Measurements from ENCODE around the gene NBPF20.
"Not testable (repeated sequence)": the region's sequence is repeated elsewhere in the genome, so short reads cannot be mapped to it uniquely, and the experiment has no call there.

NBPF20 gene, protein sequence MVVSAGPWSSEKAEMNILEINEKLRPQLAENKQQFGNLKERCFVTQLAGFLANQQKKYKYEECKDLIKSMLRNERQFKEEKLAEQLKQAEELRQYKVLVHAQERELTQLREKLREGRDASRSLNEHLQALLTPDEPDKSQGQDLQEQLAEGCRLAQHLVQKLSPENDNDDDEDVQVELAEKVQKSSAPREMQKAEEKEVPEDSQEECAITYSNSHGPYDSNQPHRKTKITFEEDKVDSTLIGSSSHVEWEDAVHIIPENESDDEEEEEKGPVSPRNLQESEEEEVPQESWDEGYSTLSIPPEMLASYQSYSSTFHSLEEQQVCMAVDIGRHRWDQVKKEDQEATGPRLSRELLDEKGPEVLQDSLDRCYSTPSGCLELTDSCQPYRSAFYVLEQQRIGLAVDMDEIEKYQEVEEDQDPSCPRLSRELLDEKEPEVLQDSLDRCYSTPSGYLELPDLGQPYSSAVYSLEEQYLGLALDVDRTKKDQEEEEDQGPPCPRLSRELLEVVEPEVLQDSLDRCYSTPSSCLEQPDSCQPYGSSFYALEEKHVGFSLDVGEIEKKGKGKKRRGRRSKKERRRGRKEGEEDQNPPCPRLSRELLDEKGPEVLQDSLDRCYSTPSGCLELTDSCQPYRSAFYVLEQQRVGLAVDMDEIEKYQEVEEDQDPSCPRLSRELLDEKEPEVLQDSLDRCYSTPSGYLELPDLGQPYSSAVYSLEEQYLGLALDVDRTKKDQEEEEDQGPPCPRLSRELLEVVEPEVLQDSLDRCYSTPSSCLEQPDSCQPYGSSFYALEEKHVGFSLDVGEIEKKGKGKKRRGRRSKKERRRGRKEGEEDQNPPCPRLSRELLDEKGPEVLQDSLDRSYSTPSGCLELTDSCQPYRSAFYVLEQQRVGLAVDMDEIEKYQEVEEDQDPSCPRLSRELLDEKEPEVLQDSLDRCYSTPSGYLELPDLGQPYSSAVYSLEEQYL (N-terminal part only)

DNA sequence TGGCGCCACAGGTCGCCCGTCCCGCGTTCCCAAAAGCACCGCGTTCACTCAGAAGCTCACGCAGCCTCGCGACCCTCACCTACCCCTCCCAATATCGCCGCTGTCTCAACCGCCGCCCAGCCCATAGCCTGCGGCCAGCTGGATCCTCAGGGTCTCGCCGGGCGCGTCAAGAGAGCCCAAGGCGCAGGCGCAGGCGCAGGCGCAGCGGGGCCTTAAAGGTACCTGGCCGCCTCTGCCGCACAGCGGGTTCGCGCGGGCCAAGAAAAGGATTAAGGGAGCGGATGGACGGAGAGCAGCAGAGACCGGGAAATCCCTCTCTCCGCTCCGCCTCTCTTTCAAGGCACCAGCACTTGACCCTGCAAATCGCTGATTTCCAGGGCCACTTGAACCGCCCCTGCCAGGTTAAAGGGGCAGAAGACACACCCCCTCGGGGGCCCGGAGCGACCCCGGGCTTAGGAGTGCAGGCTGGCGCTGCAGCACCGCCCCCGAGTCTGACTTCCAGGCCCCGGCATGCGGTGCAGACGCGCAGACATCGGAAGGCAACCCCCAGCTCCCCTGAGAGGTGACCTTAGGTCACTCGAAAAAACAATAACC, at the start of gene NBPF20:
Gene NBPF20, minus strand, starts transcription at position 168 of the 594 bp plus-strand sequence. CDS start 20,331 bp downstream, outside the sequence.
- peak; percentile 20 for DNase-seq

DNA sequence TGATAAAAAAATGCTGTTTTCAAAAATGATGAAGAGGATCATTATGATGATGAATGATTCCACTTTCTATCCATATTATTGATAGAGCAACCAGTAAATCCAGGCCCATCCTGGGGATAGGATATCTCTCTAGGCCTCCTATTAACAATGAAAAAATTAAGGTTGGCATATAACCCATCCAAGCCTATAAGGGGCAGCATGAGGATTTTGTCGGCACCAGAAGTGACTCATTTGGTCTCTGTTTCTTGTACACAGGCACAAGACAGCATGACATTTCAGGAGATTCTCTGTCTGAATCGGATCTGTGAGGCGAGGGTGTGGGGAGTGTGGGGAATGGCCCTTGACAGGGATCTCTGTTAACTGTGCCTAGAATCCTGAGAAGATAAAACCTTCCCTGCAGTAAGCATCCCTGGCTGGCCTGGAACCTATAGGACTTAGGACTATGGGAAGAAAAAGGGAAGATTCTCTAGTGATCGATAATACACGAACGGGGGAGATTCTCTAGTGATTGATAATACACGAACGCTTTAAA, 49.5 kb upstream of the NBPF20 start:
- DNase-seq, result not testable (repeated sequence)

DNA sequence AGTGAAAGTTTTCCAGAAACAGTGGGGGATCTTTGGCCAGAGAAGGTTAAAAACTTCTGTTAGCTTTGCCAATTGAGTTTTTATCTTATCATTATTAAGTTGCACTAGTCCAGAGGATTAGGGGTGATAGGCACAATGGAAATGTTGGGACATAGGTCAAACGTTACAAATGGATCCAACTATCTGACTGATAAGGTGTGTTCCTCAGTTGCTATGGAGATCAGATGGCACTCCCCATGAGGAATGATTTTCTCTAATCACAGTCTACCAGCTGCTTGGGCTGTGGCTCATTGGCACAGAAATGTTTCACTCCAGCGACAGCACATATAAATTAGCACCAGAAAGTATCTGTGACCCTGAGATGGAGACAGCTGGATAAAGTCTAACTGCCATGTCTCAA, 47.3 kb upstream of the NBPF20 start:
- DNase-seq, result not testable (repeated sequence)

DNA sequence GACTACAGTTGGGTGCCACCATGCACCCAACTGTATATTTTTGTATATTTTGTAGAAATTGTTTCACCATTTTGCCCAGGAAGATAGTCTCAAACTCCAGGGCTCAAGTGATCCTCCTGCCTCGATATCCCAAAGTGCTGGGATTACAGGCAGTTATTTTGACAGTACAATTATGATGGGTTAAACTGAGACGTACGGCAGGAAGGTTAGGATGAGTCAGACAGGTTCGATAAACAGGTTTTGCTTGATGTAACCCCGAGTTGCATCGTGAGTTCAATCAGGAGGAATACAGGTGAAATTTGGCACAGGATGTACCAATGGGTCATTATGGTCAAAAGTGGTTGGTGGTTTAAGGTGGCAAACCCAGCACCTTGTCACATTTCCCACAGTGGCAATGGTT, 46.0 kb upstream of the NBPF20 start:
- not testable (repeated sequence) for DNase-seq

DNA sequence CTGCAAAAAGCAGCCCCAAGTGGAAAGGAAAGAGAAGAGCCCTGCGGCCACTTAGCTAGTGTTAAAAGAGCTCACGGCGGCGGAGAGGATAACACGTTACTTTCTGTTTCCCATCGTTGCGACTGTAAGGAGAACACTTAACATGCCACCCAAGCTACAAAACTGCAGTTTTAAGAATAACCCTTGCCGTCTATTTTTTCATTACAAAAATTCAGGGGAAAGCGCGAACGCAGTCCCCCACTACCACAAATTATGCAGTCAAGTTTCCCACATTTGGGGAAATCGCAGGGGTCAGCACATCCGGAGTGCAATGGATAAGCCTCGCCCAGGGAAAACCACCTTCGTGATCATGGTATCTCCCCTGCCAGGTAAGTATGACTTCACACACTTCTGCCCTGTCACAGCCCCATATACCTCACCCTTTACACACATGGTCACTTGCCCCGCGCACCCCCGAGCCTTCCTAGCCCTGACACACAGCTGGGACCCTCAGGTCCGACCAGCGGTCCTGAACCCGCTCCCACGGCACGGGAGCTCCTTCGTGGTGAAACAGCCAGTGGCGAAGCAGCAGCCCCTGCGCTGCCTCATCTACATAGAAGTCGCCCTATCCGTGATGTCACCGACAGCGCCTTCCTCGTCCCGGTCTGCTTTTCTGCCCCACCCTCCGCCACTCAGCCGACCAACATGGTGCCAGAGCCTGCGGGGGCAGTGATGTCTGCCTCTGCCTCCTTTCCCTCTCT, 40.2 kb upstream of the NBPF20 start:
- DNase-seq, result not testable (repeated sequence)

DNA sequence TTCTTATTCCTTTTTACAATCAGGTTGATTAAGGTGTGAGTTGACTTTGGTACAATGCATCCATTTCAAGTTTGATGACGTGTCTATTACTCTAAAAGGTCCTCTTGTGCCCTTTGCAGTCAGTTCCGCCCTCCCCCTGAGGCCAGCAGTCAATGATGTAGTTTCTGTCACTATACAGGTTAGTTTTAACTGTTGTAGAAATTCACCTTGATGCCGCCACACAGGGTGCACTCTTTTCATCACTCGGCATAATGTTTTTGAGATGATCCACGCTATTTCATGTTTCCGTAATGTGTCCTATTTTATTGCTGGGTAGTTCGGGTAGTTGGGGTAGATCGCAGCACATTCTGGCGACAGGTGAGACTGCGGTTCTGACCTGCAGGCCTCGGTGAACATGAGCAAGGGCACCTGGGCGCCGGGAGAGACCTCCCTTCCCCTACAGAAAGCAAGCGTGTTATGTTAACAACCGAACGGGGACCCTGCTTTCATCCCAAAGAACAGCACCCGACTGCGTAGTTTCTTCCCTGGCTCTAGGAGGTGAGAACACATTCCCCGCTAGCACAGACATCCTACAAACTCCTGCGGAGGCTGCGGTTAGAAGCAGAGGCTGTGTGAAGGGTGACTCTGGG, 39.4 kb upstream of the NBPF20 start:
- not testable (repeated sequence) for DNase-seq

DNA sequence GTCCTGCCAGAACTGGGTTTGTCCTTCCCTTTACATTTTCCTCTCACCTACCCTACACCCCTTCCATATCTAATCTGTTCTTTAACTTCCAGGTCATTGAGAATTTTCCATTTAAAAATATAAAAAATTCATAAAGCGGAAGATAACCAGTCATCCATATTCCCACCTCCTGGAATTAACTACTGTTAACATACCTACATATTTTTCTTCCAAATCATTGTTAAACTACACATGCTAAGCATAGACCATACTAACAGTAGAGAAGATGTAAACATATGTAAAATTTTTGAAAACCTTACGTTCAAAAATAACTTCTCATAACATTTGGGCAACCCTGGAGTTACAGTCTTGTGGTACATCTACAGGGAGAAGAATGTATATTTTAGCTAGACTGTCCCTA, 38.6 kb upstream of the NBPF20 start:
- DNase-seq, result not testable (repeated sequence)

DNA sequence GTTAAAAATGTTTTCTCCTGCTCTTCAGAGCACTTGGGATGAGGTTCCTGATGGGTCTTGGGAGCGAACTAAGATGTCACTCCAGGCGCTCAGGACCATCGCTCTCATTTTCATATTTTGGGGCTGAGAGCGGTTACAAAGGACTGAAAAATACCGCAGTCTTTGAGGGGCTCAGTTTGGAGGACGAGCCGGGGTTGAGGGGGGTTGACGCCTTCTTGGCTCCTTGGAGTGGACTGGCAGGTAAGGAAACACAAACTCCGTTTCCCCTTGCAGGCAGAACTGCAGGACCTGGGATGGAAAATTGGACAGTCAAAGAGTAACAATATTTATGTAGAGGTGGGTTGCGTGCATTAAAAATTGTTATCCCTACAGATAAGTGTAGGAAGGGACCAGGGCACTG, 35.3 kb upstream of the NBPF20 start:
- not testable (repeated sequence) for DNase-seq

DNA sequence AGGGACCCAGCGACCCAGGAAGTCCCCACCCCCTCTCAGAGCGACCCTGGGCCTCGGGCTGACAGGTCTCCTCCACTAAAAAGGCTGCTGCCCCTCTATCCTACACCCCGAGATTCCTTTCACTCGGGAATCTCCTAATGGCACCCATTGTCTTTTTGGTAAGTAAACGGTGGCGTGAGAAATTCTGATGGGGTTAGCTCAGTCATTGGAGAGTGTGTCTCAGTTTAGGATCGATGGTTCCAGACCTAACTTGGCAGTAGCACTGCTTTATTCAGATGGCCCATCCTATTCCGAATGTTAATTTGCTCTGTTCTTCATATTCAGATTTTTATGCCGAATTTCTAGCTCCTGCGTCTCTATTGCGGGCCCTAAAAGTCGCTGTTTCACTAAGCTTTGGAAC, 34.6 kb upstream of the NBPF20 start:
- not testable (repeated sequence) for DNase-seq

DNA sequence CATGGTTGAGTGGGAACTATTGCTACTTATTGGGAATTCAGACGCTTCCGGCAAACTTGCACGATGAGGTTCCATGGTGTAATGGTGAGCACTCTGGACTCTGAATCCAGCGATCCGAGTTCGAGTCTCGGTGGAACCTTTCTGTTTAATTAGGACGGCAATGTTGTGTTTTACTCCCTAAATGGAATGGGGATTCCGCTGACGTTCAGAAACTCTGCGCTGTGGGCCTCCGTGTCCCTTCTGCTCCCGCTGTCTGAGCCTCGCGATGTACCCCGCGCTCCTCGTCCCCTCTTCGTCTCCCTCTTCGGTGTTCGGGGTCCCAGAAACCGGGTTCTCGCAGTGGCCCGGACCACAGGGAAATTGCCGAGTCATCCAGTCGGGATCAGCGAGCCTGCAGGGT, 34.2 kb upstream of the NBPF20 start:
- DNase-seq, result not testable (repeated sequence)

DNA sequence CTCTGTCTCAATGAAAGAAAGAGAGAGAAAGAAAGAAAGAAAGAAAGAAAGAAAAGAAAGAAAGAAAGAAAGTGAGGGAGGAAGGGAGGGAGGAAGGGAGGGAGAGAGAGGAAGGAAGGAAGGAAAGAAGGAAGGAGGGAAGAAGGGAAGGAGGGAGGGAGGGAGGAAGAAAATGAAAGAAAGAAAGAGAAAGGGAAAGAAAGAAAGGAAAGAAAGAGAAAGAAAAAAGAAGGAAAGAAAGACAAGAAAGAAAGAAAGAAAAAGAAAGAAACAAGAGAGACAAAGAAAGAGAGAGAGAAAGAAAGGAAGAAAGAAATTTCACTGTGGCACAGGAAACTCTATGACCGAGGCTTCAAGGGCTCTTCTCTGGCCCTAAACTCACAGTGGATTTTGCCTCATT, 33.7 kb upstream of the NBPF20 start:
- DNase-seq, result not testable (repeated sequence)

DNA sequence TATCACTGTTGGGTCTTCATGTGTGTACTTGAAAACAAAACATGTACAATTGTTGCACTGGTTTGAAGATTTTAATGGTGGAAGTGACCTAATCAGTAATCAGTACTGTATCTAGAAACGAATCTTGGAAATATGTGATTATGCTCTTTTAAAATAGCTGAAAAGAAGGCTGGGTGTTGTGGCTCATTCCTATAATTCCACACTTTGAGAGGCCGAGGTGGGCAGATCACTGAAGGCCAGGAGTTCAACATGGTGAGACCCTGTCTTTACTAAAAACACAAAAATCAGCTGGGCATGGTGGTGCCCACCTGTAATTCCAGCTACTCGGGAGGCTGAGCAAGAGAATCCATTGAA, 29.4 kb upstream of the NBPF20 start:
- not testable (repeated sequence) for DNase-seq

DNA sequence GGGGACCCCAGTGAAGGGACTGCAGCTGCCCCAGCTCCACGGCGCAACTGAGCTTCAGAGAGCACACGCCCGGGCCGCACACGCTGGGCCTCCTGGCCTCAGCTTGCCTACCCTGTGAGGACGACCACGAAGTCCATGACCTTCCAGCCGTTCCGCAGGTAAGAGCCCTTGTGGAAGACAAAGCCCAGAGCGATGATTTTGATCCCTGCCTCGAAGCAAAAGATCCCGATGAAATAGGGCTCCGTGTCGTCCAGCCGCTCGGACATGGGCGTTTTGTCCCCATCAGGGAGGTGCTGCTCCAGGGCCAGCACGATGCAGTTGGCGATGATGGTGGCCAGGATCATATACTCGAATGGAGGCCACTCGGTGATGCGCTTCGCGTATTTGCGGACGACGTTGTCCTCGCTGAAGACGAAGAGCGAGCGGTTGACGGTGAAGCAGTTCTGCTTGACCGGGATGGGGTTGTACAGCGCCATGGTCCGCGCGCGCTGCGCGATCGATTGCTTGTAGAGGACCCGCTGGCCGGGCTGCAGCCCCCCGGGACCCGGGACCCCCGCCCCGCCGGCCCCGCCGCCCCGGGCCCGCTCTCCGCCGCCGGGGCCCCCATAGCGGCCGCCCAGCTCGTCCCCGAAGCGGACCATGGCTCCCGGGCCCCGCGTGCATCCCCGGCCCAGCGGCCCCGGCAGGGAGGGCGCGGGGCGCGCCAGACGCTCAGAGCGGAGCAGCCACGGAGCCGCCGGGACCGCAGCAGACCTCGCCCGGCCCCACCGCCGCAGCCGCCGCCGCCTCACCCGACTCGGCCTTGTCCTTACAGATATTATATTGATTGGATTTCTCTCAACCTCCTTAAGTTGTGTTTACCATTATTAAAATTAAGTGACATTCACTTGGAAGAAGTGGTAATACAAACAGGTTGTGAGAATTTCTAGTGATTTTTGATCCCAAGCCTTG, 28.7 kb upstream of the NBPF20 start:
- DNase-seq, result not testable (repeated sequence)

DNA sequence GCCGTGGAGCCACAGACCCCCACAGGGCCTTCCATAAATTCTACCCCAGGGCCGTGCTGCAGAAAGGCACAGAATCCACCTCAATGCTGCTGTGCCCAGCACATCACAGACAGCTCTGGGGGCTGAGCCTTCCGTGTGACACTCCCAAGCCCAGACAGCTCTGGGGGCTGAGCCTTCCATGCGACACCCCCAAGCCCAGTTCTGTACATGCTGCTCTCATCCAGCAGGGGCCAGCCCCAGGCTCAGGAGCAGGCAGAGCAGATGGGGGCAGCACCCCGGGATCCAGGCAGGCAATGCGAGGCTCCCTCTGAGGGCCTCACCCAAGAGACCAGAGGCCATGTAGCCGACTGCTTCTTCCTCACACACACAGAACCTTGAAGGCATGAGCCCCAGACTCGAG, 27.1 kb upstream of the NBPF20 start:
- DNase-seq, result not testable (repeated sequence)

DNA sequence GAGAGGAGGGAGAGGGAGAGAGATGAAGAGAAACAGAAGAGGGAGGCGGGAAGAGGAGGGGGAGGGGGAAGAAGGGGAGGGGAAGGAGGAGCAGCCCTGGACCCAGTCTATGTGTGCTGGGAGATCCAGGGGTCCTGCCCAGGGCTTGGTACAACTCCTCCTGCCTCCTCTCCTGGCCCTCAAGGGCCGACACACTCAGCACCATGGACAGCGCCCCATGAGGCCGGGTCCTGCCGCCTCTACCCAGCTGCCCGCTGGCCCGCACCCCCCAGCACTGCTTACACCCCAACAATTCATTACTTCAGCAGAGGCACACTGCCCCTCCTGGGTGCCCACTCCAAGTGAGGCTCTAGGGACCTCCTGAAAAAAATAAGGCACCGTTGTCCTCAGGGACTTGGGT, 26.5 kb upstream of the NBPF20 start:
- not testable (repeated sequence) for DNase-seq

DNA sequence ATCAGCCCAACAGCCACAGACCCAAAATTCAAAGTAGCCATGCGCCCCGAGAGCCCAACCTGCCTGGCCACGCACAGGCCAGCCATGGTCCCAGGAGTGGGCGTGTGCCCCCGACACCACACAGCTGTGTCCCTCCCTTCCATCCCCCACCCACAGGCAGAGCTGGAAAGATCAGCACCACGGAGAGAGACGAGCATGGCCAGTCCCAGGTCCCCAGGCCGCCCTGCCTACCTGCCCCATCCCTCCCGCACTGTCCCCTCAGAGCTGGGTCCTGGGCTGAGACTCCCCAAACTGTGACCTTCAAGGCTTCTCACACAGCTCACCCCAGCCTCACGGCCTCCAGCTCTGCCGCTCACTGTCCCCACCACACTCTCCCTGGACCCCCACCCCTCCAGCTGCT, 19.8 kb upstream of the NBPF20 start:
- not testable (repeated sequence) for DNase-seq

DNA sequence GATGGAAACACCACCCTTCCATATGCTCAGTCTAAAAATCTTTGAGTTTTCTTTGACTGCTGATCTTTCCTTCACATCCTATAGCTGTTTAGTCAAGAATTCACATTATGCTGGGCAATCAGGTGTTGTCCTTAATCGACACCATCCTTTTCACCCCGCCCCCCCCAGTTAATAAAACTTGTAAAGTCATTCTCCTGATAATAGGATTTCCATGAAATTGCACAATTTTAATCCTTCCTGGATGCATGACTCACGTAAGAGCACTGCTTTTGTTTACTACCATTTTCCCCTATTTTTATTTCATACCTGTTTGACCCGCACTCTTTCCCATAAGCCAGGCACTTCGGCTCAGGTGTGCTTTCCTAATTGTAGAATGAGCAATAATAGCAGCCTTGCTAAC, 16.9 kb upstream of the NBPF20 start:
- DNase-seq, result not testable (repeated sequence)

DNA sequence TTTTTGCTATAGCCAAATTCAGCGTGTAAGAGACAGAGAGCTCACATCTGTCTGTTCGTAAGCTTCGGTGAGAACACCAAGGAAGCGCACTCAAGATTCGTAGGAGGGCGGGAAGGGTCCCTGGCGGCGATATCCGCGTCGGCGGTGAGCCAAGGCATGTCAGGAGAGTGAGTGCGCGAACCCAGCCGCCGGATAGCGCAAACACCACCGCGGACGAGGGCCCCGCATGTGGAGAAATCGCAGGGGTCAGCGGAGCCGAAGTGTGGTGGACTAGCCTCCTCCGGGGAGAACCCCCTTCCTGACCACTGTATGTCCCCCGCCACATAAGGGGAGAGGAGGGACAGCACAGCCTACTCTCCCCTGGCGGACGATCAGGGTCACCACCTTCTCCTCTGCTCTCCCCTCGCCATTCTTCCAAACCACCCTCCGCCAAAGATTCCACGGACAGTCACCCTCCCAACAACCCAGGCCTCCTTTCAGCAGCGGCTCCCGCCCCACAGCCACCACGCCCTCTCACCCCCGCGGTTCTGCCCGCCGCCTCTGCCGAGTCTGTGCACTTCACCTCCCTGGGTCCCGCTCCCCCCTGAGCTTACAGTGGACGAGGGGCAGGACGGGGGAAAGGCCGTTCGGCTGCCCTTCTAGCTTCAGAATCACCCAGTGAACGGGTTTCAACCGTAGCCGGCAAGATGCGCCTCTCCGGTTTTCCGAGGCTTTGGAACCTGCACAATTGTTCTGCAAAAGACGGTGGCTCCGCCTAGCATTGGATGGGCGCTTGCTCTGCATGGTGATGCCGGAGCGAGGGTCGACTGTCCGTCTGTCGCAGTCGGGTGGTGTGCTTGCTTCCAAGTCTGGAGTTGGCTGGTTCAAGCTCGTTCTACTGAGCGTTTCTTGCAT, 6.2 kb upstream of the NBPF20 start:
- DNase-seq, result not testable (repeated sequence)

DNA sequence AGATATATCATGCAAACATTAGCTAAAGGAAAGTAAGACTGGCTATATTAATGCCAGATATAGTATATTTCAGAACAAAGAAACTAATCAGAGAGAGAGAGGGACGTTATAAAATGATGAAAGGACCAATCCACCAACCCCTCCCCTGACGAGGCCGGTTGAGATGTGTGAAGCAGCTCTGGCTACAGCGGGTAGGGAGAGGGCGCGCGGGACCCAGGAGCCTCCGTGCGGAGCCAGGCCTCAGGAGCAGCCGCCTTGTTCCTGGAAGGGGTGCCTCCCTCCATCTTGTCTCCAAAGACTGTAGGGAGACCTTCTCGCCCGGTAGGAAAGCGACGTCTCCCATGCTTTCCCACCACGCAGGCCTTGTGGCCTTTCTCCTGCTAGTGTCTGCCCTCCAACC, 5.4 kb upstream of the NBPF20 start:
- DNase-seq, result not testable (repeated sequence)
